Heart left ventricle (tissue), 13 donors: ENCODE results near the gene CNTNAP5.

ENCODE experiments used
- CTCF ChIP-seq, 12 donors: fragments of 200-600 bp; sonication (generic) in 4 of 12; IDR thresholded peaks; one replicate each; pipeline versions ENCODE4 v1.5.0 to v1.8.0; 2018 to 2022; ENCODE audit warnings: antibody characterized with exemption in 12 of 12, mild to moderate bottlenecking in 5 of 12
- POLR2A ChIP-seq, 2 donors: fragments of 450-650 bp; IDR thresholded peaks; one replicate each; pipeline ENCODE4 v1.6.1; 2017; ENCODE audit warnings: antibody characterized with exemption in 2 of 2, mild to moderate bottlenecking in 2 of 2, moderate library complexity in 2 of 2
- donor health status: ischemic (EF 13 %, LVEDD 7.1; RV severe dilation, severe dysfunction).
- donor health status: DM: no; HTN: yes; CAD: no.
- donor health status: DM: no; HTN: no; CAD: no.
- donor health status: ischemic (EF 25% LVEDD 6.9; RV normal size, moderate dysfunction).
- donor health status: ischemic (EF 25% LVEDD 5.7; RV mildly dilated, moderate dysfunction).
- donor health status: ischemic (EF 35%, LVEDD 5.7; RV mildly dilated, moderate dysfunction).
- donor health status: nonischemic (EF 11% LVEDD 7.7; RV severe dilation, severe dysfunction).
- donor health status: DM: yes; HTN: yes; CAD: no.
- donor health status: PGD.
- donor health status: ischemic (EF 29% LVEDD 5.4; RV normal size, mild dysfunction).
- donor health status: nonischemic (EF 23%, LVEDD 6.1; RV moderate dilation, normal function).

- TF ChIP-seq POLR2A (IDR thresholded peaks at IDR 0.05) (no peak), CTCF (IDR thresholded peaks at IDR 0.05) (no peak)
These were observed 96.0 kb downstream of the CNTNAP5 start for GRCh38 chr2:124121106-124121505.
